ENCODE data around the gene DCTN3. TPM values are rescaled to one million over a fixed set of nuclear protein-coding genes. Genes with fewer than 3 reads are reported as not detected.
A peak's percentile ranks its signal among the peaks of the same experiment; 100 is the strongest.

The DCTN3 gene
- total RNA-seq, 1 experiment from 2014 or later = 57.5 TPM

GRCh38 chr9:34637356-34638137 lies 17.3 kb upstream of the DCTN3 start, which contains the start of gene SIGMAR1:
TSS of gene SIGMAR1 (minus strand) at chr9:34637787. CDS start at chr9:34637697, 90 bp downstream.
- ChIA-PET CTCF (interaction anchor here (0.5 to 0.6 kb wide), 2 partner anchors 50 to 55 kb away, joined by 3 to 10 read pairs; no protein-coding TSS in a partner anchor), POLR2A (ENCODE audit: unreplicated experiment) (interaction anchor here (0.5 to 0.7 kb wide), 3 partner anchors 29 to 206 kb away, joined by 3 to 4 read pairs (median 4); no protein-coding TSS in a partner anchor)
- DNase-seq = peak; percentile 72 to 89
- intact Hi-C loops (cut with micrococcal nuclease; ENCODE audit: unreplicated experiment) = loop anchor here (2.0 kb wide), 1 partner anchor 65 kb away; no protein-coding TSS in a partner anchor
- Histone ChIP-seq H3K79me2 (ENCODE audit: low read depth) (peaks cover 18% of the 10 kb centered on the region), H3K36me3 (ENCODE audit: low read depth) (no peaks in the 10 kb centered on the region), H3K4me1 (replicated peaks; ENCODE audit: insufficient read depth) (peaks cover 14% of the 10 kb centered on the region), H3K9me3 (ENCODE audit: insufficient read depth, low read depth) (no peaks in the 10 kb centered on the region), H3F3A (ENCODE audit: insufficient read depth, low read depth) (peaks cover 10% of the 10 kb centered on the region; the same call in 1 of the 2 replicates), H2AFZ (peak within 1 kb of the TSS; percentile 89), H3K4me2 (peak within 1 kb of the TSS; percentile 90), H3K4me3 (peak within 1 kb of the TSS; percentile 82), H3K27me3 (ENCODE audit: insufficient read depth, low read depth) (no peaks in the 10 kb centered on the region), H3K9me2 (ENCODE audit: insufficient read depth) (no peaks in the 10 kb centered on the region), H3K27ac (no peak within 1 kb of the TSS), H4K20me1 (ENCODE audit: insufficient read depth) (no peaks in the 10 kb centered on the region)
- BruUV-seq (replicated peaks) = no TSS peak
- no peak for TF ChIP-seq CTCF (conservative IDR thresholded peaks at IDR 0.05)
- no peak for TF ChIP-seq EZH2 (IDR thresholded peaks at IDR 0.05; ENCODE audit: low read depth)

- Histone ChIP-seq H3K4me2 (peak overlapping the region; percentile 90), H3K9me2 (ENCODE audit: insufficient read depth) (no peaks in the 10 kb centered on the region), H3K27ac (no peak overlapping the region), H2AFZ (peak overlapping the region; percentile 89), H4K20me1 (ENCODE audit: insufficient read depth) (no peaks in the 10 kb centered on the region), H3K79me2 (ENCODE audit: low read depth) (peaks cover 18% of the 10 kb centered on the region), H3K27me3 (ENCODE audit: insufficient read depth, low read depth) (no peaks in the 10 kb centered on the region), H3K36me3 (ENCODE audit: low read depth) (no peaks in the 10 kb centered on the region), H3K4me1 (replicated peaks; ENCODE audit: insufficient read depth) (peaks cover 14% of the 10 kb centered on the region), H3F3A (ENCODE audit: insufficient read depth, low read depth) (peaks cover 10% of the 10 kb centered on the region; the same call in 1 of the 2 replicates), H3K9me3 (ENCODE audit: insufficient read depth, low read depth) (no peaks in the 10 kb centered on the region), H3K4me3 (peak overlapping the region; percentile 82)
- no peak for DNase-seq
- CTCF ChIA-PET = interaction anchor here (0.5 to 0.6 kb wide), 2 partner anchors 49 to 58 kb away, joined by 3 read pairs; no protein-coding TSS in a partner anchor
- intact Hi-C loops (cut with micrococcal nuclease; ENCODE audit: unreplicated experiment) = loop anchor here (2.0 kb wide), 1 partner anchor 66 kb away; no protein-coding TSS in a partner anchor
- no TSS peak for BruUV-seq (replicated peaks)
- TF ChIP-seq CTCF (conservative IDR thresholded peaks at IDR 0.05) = no peak
- no peak for TF ChIP-seq EZH2 (IDR thresholded peaks at IDR 0.05; ENCODE audit: low read depth)
- POLR2A ChIA-PET (ENCODE audit: unreplicated experiment) = no interaction called here
Measured at GRCh38 chr9:34636791-34637355, 16.6 kb upstream of the DCTN3 start.

- TF ChIP-seq CTCF (conservative IDR thresholded peaks at IDR 0.05) = no peak
- no peak for TF ChIP-seq EZH2 (IDR thresholded peaks at IDR 0.05; ENCODE audit: low read depth)
- no peak overlapping the region for H3K4me3 ChIP-seq
- peaks cover 9% of the 10 kb centered on the region; the same call in 1 of the 2 replicates for H3K4me1 ChIP-seq (replicated peaks; ENCODE audit: insufficient read depth)
- H3F3A ChIP-seq (ENCODE audit: insufficient read depth, low read depth) = peaks cover 5% of the 10 kb centered on the region; the same call in 1 of the 2 replicates
- BruUV-seq (replicated peaks) = no TSS peak
- no peak for DNase-seq
- no peaks in the 10 kb centered on the region for H3K9me2 ChIP-seq (ENCODE audit: insufficient read depth)
- CTCF ChIA-PET = interaction anchor here (0.6 kb wide), 1 partner anchor 795 kb away, joined by 3 read pairs; no protein-coding TSS in a partner anchor
- H3K27me3 ChIP-seq (ENCODE audit: insufficient read depth, low read depth) = no peaks in the 10 kb centered on the region
- intact Hi-C loops (cut with micrococcal nuclease; ENCODE audit: unreplicated experiment) = loop anchor here (2.0 kb wide), 1 partner anchor 23 kb away; the partner anchor contains the start of gene RPP25L
- H3K79me2 ChIP-seq (ENCODE audit: low read depth) = peaks cover 18% of the 10 kb centered on the region
- H2AFZ ChIP-seq = no peak overlapping the region
- H3K27ac ChIP-seq = no peak overlapping the region
- H3K9me3 ChIP-seq (ENCODE audit: insufficient read depth, low read depth) = no peaks in the 10 kb centered on the region
- H3K36me3 ChIP-seq (ENCODE audit: low read depth) = no peaks in the 10 kb centered on the region
- POLR2A ChIA-PET (ENCODE audit: unreplicated experiment) = no interaction called here
- H3K4me2 ChIP-seq = peak overlapping the region; percentile 90; the same call in 1 of the 2 replicates
- H4K20me1 ChIP-seq (ENCODE audit: insufficient read depth) = no peaks in the 10 kb centered on the region
Measured at GRCh38 chr9:34635556-34635955, 15.3 kb upstream of the DCTN3 start.
